Measurements from ENCODE around the gene MED9. TPM values are rescaled to one million over a fixed set of nuclear protein-coding genes. Genes with fewer than 3 reads are reported as not detected.
A peak's percentile ranks its signal among the peaks of the same experiment; 100 is the strongest.

Gene MED9
- total RNA-seq, 2 donors from 2014 or later: 18.4 to 20.5 TPM

GRCh38 chr17:17445296-17445924, 31.4 kb upstream of the MED9 start:
- TF ChIP-seq CTCF (conservative IDR thresholded peaks at IDR 0.05): no peak
- H3K36me3 Mint-ChIP-seq (ENCODE audit: low read depth): no peaks in the 10 kb centered on the region
- H3K4me1 ChIP-seq (ENCODE audit: control insufficient read depth, insufficient read depth, low read length): peaks cover 7% of the 10 kb centered on the region
- no peak overlapping the region for H3K27ac Mint-ChIP-seq
- no peaks in the 10 kb centered on the region for H3K27me3 ChIP-seq (ENCODE audit: control insufficient read depth, insufficient read depth, low read length, poor library complexity, severe bottlenecking)
- DNase-seq: peak; percentile 67
- no peaks in the 10 kb centered on the region for H3K36me3 ChIP-seq (ENCODE audit: control insufficient read depth, insufficient read depth, low read length)
- 77 to 82% methylated on average over 3 to 8 of the region's 8 CpGs for WGBS, 2 experiments (ENCODE audit: insufficient coverage in 1 of 2, insufficient read length in 1 of 2)
- H3K4me1 Mint-ChIP-seq: peaks cover 36% of the 10 kb centered on the region
- H3K27ac ChIP-seq (ENCODE audit: low read depth, low read length): no peak overlapping the region
- H3K9me3 Mint-ChIP-seq: peaks cover 16% of the 10 kb centered on the region
- H3K4me3 Mint-ChIP-seq: no peak overlapping the region
- H3K27me3 Mint-ChIP-seq (ENCODE audit: insufficient read depth): peaks cover 2% of the 10 kb centered on the region
- peaks cover 8% of the 10 kb centered on the region for H3K9me3 ChIP-seq (ENCODE audit: control insufficient read depth, low read length)
- H3K9ac ChIP-seq (ENCODE audit: extremely low read depth, low read length, poor library complexity, severe bottlenecking): no peak overlapping the region
- H3K4me3 ChIP-seq (ENCODE audit: low read length): no peak overlapping the region

- peak overlapping the region; percentile 38 for H3K27ac Mint-ChIP-seq
- H3K27ac ChIP-seq (ENCODE audit: low read depth, low read length): no peak overlapping the region
Measured at GRCh38 chr17:17445925-17446665, 30.7 kb upstream of the MED9 start.

GRCh38 chr17:17446666-17447155, 30.1 kb upstream of the MED9 start:
- H3K4me3 ChIP-seq (ENCODE audit: low read length): no peak overlapping the region
- Mint-ChIP-seq H3K27ac (peak overlapping the region; percentile 37), H3K9me3 (peaks cover 16% of the 10 kb centered on the region), H3K36me3 (ENCODE audit: low read depth) (no peaks in the 10 kb centered on the region), H3K4me3 (peak overlapping the region; percentile 20), H3K27me3 (ENCODE audit: insufficient read depth) (peaks cover 2% of the 10 kb centered on the region), H3K4me1 (peaks cover 27% of the 10 kb centered on the region)
- DNase-seq: peak; percentile 61
- no peak for TF ChIP-seq CTCF (conservative IDR thresholded peaks at IDR 0.05)
- H3K9me3 ChIP-seq (ENCODE audit: control insufficient read depth, low read length): peaks cover 8% of the 10 kb centered on the region
- no peaks in the 10 kb centered on the region for H3K27me3 ChIP-seq (ENCODE audit: control insufficient read depth, insufficient read depth, low read length, poor library complexity, severe bottlenecking)
- H3K36me3 ChIP-seq (ENCODE audit: control insufficient read depth, insufficient read depth, low read length): no peaks in the 10 kb centered on the region
- H3K4me1 ChIP-seq (ENCODE audit: control insufficient read depth, insufficient read depth, low read length): peaks cover 5% of the 10 kb centered on the region
- H3K9ac ChIP-seq (ENCODE audit: extremely low read depth, low read length, poor library complexity, severe bottlenecking): no peak overlapping the region
- WGBS, 2 experiments (ENCODE audit: insufficient coverage in 1 of 2, insufficient read length in 1 of 2): 93 to 96% methylated on average over 4 of the region's 4 CpGs
- H3K27ac ChIP-seq (ENCODE audit: low read depth, low read length): no peak overlapping the region

More at GRCh38 chr17:17445925-17446665, 30.7 kb upstream of the MED9 start:
- H3K4me1 Mint-ChIP-seq: peaks cover 30% of the 10 kb centered on the region
- H3K36me3 Mint-ChIP-seq (ENCODE audit: low read depth): no peaks in the 10 kb centered on the region
- peaks cover 5% of the 10 kb centered on the region for H3K4me1 ChIP-seq (ENCODE audit: control insufficient read depth, insufficient read depth, low read length)
- peaks cover 8% of the 10 kb centered on the region for H3K9me3 ChIP-seq (ENCODE audit: control insufficient read depth, low read length)
- 86 to 87% methylated on average over 8 to 12 of the region's 12 CpGs for WGBS, 2 experiments (ENCODE audit: insufficient coverage in 1 of 2, insufficient read length in 1 of 2)
- H3K4me3 ChIP-seq (ENCODE audit: low read length): no peak overlapping the region
- peaks cover 2% of the 10 kb centered on the region for H3K27me3 Mint-ChIP-seq (ENCODE audit: insufficient read depth)
- no peak for TF ChIP-seq CTCF (conservative IDR thresholded peaks at IDR 0.05)
- H3K9me3 Mint-ChIP-seq: peaks cover 16% of the 10 kb centered on the region
- peak; percentile 72 for DNase-seq
- no peaks in the 10 kb centered on the region for H3K27me3 ChIP-seq (ENCODE audit: control insufficient read depth, insufficient read depth, low read length, poor library complexity, severe bottlenecking)
- no peak overlapping the region for H3K9ac ChIP-seq (ENCODE audit: extremely low read depth, low read length, poor library complexity, severe bottlenecking)
- H3K36me3 ChIP-seq (ENCODE audit: control insufficient read depth, insufficient read depth, low read length): no peaks in the 10 kb centered on the region
- H3K4me3 Mint-ChIP-seq: peak overlapping the region; percentile 20
